Epithelial cell of alveolus of lung (primary cell): ENCODE data around the gene ATXN7. TPM values are rescaled to one million over a fixed set of nuclear protein-coding genes. Genes with fewer than 3 reads are reported as not detected.

Experiments used
- total RNA-seq: library from RNA; depleted of rRNA; stranded (reverse); fragments of >200 nt; gene quantifications from 2 replicates; pipeline ENCODE4 v1.2.1, GENCODE V29; 2015

ATXN7 gene, protein sequence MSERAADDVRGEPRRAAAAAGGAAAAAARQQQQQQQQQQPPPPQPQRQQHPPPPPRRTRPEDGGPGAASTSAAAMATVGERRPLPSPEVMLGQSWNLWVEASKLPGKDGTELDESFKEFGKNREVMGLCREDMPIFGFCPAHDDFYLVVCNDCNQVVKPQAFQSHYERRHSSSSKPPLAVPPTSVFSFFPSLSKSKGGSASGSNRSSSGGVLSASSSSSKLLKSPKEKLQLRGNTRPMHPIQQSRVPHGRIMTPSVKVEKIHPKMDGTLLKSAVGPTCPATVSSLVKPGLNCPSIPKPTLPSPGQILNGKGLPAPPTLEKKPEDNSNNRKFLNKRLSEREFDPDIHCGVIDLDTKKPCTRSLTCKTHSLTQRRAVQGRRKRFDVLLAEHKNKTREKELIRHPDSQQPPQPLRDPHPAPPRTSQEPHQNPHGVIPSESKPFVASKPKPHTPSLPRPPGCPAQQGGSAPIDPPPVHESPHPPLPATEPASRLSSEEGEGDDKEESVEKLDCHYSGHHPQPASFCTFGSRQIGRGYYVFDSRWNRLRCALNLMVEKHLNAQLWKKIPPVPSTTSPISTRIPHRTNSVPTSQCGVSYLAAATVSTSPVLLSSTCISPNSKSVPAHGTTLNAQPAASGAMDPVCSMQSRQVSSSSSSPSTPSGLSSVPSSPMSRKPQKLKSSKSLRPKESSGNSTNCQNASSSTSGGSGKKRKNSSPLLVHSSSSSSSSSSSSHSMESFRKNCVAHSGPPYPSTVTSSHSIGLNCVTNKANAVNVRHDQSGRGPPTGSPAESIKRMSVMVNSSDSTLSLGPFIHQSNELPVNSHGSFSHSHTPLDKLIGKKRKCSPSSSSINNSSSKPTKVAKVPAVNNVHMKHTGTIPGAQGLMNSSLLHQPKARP
- 4.0 and 16.6 TPM in 2 replicates for total RNA-seq

DNA sequence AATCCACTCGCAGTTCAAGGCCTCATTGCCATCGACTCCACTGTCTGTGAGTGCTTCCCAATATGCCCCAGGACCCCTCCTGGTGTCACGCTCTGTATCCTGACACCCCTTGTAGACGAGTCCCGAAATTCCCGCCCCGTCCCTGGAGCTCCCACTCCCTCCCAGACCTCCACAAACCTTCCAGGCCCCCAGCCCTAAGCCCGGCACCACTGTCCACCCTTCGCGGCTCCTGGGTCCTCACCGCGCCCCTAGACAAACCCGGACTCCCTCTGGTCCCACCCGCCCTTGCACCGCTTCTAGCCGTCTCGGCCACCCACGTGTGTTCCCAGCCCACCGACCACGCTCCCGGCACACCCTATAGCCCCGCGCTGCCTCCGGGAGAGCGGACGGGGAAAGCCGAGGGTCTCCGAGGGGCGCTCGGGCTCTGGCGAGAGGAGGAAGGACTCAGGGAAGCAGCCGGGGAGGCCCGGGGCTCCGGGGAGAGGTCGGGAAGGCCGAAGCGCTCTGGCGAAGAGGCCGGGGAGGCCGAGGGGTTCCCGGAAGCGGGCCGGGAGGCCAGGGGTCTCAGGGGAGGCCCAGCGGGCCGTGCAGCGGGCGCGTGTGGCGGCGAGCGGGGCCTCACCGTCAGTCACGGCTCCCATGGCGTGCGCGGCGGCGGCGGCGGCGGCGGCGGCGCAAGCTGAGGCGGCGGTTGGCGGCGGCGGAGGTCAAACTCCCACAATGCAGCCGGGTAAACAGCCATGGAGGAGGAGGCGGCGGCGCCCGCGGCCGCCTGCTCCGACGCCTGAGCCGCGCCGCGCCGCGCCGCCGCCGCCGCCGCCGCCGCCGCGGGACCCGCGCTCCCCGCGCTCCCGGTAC is at the start of gene ATXN7, which contains the start of gene THOC7:
Gene ATXN7, plus strand, starts transcription at position 718 of the 858 bp plus-strand sequence. CDS start 48,732 bp downstream, outside the sequence.
Gene THOC7, minus strand, starts transcription at position 656 of the 858 bp plus-strand sequence. Its CDS starts 15 bp downstream, at position 641.

DNA sequence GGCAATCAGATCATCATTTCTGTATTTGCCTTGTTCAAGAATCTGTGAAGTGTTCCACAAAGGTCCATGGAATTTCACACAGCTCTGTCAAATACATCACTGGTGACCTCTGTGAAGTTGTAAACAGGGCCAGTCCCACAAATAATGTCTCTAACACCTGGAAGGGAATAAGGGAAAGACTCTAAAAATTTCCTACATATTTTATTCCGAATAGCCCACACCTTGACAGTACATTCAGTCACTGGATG is 44.6 kb upstream of the ATXN7 start, which contains the start of gene C3orf49:
Gene C3orf49, plus strand, starts transcription at position 149 of the 248 bp plus-strand sequence. CDS start 173 bp downstream, outside the sequence.

DNA sequence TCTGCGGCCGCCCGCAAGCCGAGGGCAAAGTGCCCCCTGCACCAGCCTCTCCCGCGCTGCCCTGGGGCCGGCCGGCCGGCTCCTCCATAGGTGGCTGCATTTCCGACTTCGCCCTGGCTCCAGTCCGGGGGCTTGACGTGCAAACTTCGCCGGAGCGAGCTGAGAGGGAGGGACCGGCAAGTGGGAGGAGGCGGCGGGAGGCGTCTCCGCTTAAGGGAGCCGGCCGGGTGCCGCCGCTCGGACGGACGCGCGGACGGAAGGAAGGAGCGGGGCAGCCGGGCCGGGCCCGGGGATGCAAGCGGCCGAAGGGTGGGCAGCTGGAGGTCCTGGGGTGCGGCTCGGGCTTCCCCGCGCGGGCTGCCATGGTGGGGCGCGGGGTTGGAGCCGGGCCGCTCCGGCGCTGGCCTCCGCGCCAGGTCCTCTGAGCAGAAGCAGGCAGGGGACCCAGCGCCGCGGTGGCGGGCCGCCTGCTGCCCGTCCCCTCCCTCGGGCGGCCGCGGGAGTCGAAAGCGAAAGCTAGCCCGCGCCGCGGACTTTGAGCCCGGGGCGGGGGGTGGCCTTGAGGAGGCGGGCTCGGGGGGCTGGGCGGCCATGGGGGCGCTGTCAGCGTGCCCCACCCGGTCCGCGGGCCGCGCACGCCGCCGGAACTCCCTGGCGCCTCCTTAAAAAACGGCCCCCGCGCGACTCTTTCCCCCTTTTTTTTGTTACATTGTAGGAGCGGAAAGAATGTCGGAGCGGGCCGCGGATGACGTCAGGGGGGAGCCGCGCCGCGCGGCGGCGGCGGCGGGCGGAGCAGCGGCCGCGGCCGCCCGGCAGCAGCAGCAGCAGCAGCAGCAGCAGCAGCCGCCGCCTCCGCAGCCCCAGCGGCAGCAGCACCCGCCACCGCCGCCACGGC is 48.5 kb downstream of the ATXN7 start, which contains the start of gene SCAANT1:
Gene SCAANT1, minus strand, starts transcription at position 511 of the 895 bp plus-strand sequence.

DNA sequence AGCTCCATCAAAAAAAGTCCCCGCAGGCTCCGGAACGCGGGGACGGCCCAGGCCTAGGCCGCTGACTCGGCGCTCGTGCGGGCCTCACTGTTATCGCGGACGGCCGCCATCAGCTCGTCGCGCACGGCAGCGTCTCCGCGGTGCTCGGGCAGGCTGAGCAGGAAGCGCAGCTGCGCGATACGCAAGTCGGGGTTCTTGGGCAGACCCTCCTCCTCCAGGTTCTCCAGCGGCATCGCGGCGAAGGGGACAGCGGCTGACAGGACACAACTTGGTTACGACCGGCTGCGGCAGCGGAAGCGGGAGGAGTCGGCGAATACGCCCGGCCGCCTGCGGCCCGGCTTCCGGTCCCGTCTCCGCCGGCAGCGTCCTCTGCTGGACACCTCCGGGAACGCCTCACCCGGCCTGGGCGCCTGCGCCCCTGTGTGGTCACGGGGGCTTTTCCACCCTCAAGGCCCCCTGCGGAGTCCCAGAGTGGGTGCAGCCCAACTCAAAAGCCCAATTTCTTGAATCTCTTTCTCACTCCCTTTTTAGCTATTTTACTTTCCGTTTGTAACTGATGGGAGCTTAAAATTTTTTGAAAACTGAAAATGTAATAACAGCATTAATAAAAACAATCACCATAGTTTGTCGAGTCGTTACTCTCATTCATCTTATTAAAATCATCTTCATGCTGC is 159.7 kb downstream of the ATXN7 start, which contains the start of gene PSMD6:
Gene PSMD6, minus strand, starts transcription at position 308 of the 674 bp plus-strand sequence. Its CDS starts 75 bp downstream, at position 233.

Other genes starting within 250 kb of the ATXN7 start
- gene SNTN, start 211.2 kb upstream of the ATXN7 start, total RNA-seq = not detected in 2 replicates
- gene C3orf49, start 44.6 kb upstream of the ATXN7 start, total RNA-seq = not detected in 2 replicates
- gene THOC7, start 62 bp upstream of the ATXN7 start, total RNA-seq = 50.0 and 65.3 TPM in 2 replicates
- not detected in 2 replicates for gene SCAANT1, start 48.5 kb downstream of the ATXN7 start, total RNA-seq
- 80.1 and 83.7 TPM in 2 replicates for gene PSMD6, start 159.6 kb downstream of the ATXN7 start, total RNA-seq